Frontal cortex (tissue), 4 donors: Measurements from ENCODE around the gene TLCD2. TPM values are rescaled to one million over a fixed set of nuclear protein-coding genes. Genes with fewer than 3 reads are reported as not detected.
"Not testable (repeated sequence)": the region's sequence is repeated elsewhere in the genome, so short reads cannot be mapped to it uniquely, and the experiment has no call there.

Experiments
- DNase-seq, 2 donors: peaks; one replicate each; pipeline ENCODE4 v3.0.0; 2012; ENCODE audit warnings: low spot score in 2 of 2
- FAIRE-seq: peaks from 2 replicates; lab custom pipeline; 2012; peaks lifted over from hg19 to GRCh38; lab: Jason Lieb, UNC
- total RNA-seq: library from RNA; depleted of rRNA; stranded (reverse); fragments of >200 nt; gene quantifications from one replicate; pipeline ENCODE4 v1.2.3, GENCODE V29; 2014
- donor health status: control.
- donor health status: control.
- donor health status: control.

Gene TLCD2
- total RNA-seq, 1 donor from 2014 or later = 0.41 TPM

- DNase-seq = no peak
- FAIRE-seq = no peak
Observed at GRCh38 chr17:1697681-1698080, 12.5 kb downstream of the TLCD2 start.

GRCh38 chr17:1695365-1695764, 14.8 kb downstream of the TLCD2 start:
- no peak for FAIRE-seq
- no peak for DNase-seq

GRCh38 chr17:1693339-1693738, 16.8 kb downstream of the TLCD2 start:
- DNase-seq (no peak), FAIRE-seq (no peak)

GRCh38 chr17:1690544-1691221, 19.5 kb downstream of the TLCD2 start:
- FAIRE-seq (no peak), DNase-seq (no peak)

GRCh38 chr17:1688405-1688804, 21.8 kb downstream of the TLCD2 start:
- not testable (repeated sequence) for DNase-seq, FAIRE-seq

- DNase-seq = no peak
- FAIRE-seq = no peak
Observed at GRCh38 chr17:1686086-1686485, 24.1 kb downstream of the TLCD2 start.

GRCh38 chr17:1684378-1685189, 25.6 kb downstream of the TLCD2 start, which contains the start of gene PRPF8:
Gene PRPF8 (minus strand): TSS chr17:1684867. CDS start chr17:1684571, 296 bp downstream.
- peak; percentile 100 for DNase-seq
- FAIRE-seq = peak; percentile 83

GRCh38 chr17:1683459-1683858, 26.7 kb downstream of the TLCD2 start:
- FAIRE-seq (no peak), DNase-seq (no peak)

GRCh38 chr17:1676401-1676800, 33.8 kb downstream of the TLCD2 start:
- DNase-seq (no peak), FAIRE-seq (no peak)

GRCh38 chr17:1673041-1673785, 37.0 kb downstream of the TLCD2 start:
- DNase-seq (no peak), FAIRE-seq (no peak)

GRCh38 chr17:1663934-1664333, 46.2 kb downstream of the TLCD2 start:
- not testable (repeated sequence) for DNase-seq, FAIRE-seq

GRCh38 chr17:1661045-1661444, 49.1 kb downstream of the TLCD2 start:
- FAIRE-seq = no peak
- DNase-seq = no peak

GRCh38 chr17:1658100-1658499, 52.1 kb downstream of the TLCD2 start:
- FAIRE-seq = no peak
- no peak for DNase-seq

GRCh38 chr17:1653735-1654134, 56.4 kb downstream of the TLCD2 start:
- DNase-seq (no peak), FAIRE-seq (no peak)

- FAIRE-seq, DNase-seq: not testable (repeated sequence)
Observed at GRCh38 chr17:1652794-1653193, 57.4 kb downstream of the TLCD2 start.

Other genes with a start within 250 kb of the TLCD2 start
- gene MYO1C, start 217.7 kb downstream of the TLCD2 start, total RNA-seq = 9.0 TPM
- gene INPP5K, start 193.8 kb downstream of the TLCD2 start, total RNA-seq = 28.5 TPM
- 18.8 TPM for gene PITPNA, start 147.6 kb downstream of the TLCD2 start, total RNA-seq
- 15.5 TPM for gene SLC43A2, start 81.5 kb downstream of the TLCD2 start, total RNA-seq
- gene SCARF1, start 64.6 kb downstream of the TLCD2 start, total RNA-seq = 3.3 TPM
- gene RILP, start 60.5 kb downstream of the TLCD2 start, total RNA-seq = 2.9 TPM
- gene PRPF8, start 25.5 kb downstream of the TLCD2 start, total RNA-seq = 75.0 TPM
- 10.2 TPM for gene WDR81, start 14.3 kb upstream of the TLCD2 start, total RNA-seq
- not detected for gene SERPINF2, start 32.5 kb upstream of the TLCD2 start, total RNA-seq
- gene SERPINF1, start 51.7 kb upstream of the TLCD2 start, total RNA-seq = 9.0 TPM
- gene SMYD4, start 119.5 kb upstream of the TLCD2 start, total RNA-seq = 8.6 TPM
- gene RPA1, start 119.6 kb upstream of the TLCD2 start, total RNA-seq = 19.2 TPM